Glutamatergic neuron (in vitro differentiated cells): ENCODE data around the gene CLEC18A. TPM values are rescaled to one million over a fixed set of nuclear protein-coding genes. Genes with fewer than 3 reads are reported as not detected.
"Not testable (repeated sequence)": the region's sequence is repeated elsewhere in the genome, so short reads cannot be mapped to it uniquely, and the experiment has no call there.

Experiments
- DNase-seq: peaks from one replicate; pipeline ENCODE4 v3.0.0; 2022
- H3K27ac Mint-ChIP-seq: one replicate; pipeline ENCODE4 v1.8.0; 2020; ENCODE audit warnings: mild to moderate bottlenecking, mixed read lengths, inconsistent platforms; ENCODE audit not compliant: unreplicated experiment
- H3K27me3 Mint-ChIP-seq: one replicate; pipeline ENCODE4 v1.8.0; 2020; ENCODE audit warnings: mild to moderate bottlenecking, moderate library complexity, mixed read lengths, inconsistent platforms; ENCODE audit not compliant: unreplicated experiment
- H3K36me3 Mint-ChIP-seq: one replicate; pipeline ENCODE4 v1.8.0; 2020; ENCODE audit warnings: mild to moderate bottlenecking, mixed read lengths, inconsistent platforms; ENCODE audit not compliant: unreplicated experiment
- H3K4me1 Mint-ChIP-seq: one replicate; pipeline ENCODE4 v1.8.0; 2020; ENCODE audit warnings: mild to moderate bottlenecking, low read depth, mixed read lengths, inconsistent platforms; ENCODE audit not compliant: unreplicated experiment
- H3K4me3 Mint-ChIP-seq: one replicate; pipeline ENCODE4 v1.8.0; 2020; ENCODE audit warnings: mild to moderate bottlenecking, mixed read lengths, inconsistent platforms; ENCODE audit not compliant: unreplicated experiment
- H3K9me3 Mint-ChIP-seq: one replicate; pipeline ENCODE4 v1.8.0; 2020; ENCODE audit warnings: mild to moderate bottlenecking, moderate library complexity, mixed read lengths, inconsistent platforms; ENCODE audit not compliant: unreplicated experiment
- total RNA-seq: library from RNA; stranded (reverse); fragmentation: NEBNext Ultra II Directional; extraction: Animal tissue kit (Norgen Biotek cat#: 25700); gene quantifications from one replicate; pipeline ENCODE4 v1.2.1, GENCODE V29; 2021; ENCODE audit not compliant: unreplicated experiment
- TF ChIP-seq, protein P1 (sequence below): fragments of 200-600 bp; sonication (generic); IDR thresholded peaks from one replicate; pipeline ENCODE4 v1.5.0; 2021; ENCODE audit not compliant: partially characterized antibody, unreplicated experiment

Gene CLEC18A
- total RNA-seq, 1 donor from 2014 or later, result 2.5 TPM

DNA sequence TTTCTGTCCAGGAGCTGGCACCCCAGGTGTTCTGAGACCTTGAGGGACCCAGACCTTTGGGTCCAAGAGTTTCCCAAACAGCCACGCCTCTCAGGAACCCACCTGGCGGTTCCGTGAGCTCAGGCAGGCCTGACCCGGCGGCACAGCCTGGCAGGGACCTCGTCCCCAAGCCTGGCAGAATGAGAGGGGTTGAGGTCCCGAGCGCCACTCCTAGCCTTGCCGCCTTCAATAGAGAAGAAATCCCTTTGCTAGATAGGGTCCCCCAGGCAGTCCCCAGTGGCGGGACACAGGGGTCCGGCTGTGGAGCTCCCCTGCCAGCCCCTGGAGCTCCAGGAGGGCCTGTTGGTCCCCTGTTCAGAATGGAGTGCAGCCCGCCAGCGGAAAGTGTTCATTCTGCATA, 10.5 kb upstream of the CLEC18A start:
- H3K4me3 Mint-ChIP-seq, result no peak overlapping the region
- H3K9me3 Mint-ChIP-seq, result peaks cover 14% of the 10 kb centered on the region
- H3K27ac Mint-ChIP-seq, result no peak overlapping the region
- H3K27me3 Mint-ChIP-seq, result peaks cover 6% of the 10 kb centered on the region
- TF ChIP-seq, protein P1, sequence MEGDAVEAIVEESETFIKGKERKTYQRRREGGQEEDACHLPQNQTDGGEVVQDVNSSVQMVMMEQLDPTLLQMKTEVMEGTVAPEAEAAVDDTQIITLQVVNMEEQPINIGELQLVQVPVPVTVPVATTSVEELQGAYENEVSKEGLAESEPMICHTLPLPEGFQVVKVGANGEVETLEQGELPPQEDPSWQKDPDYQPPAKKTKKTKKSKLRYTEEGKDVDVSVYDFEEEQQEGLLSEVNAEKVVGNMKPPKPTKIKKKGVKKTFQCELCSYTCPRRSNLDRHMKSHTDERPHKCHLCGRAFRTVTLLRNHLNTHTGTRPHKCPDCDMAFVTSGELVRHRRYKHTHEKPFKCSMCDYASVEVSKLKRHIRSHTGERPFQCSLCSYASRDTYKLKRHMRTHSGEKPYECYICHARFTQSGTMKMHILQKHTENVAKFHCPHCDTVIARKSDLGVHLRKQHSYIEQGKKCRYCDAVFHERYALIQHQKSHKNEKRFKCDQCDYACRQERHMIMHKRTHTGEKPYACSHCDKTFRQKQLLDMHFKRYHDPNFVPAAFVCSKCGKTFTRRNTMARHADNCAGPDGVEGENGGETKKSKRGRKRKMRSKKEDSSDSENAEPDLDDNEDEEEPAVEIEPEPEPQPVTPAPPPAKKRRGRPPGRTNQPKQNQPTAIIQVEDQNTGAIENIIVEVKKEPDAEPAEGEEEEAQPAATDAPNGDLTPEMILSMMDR, result no peak
- no peak for DNase-seq
- no peaks in the 10 kb centered on the region for H3K36me3 Mint-ChIP-seq
- H3K4me1 Mint-ChIP-seq, result peaks cover 23% of the 10 kb centered on the region

DNA sequence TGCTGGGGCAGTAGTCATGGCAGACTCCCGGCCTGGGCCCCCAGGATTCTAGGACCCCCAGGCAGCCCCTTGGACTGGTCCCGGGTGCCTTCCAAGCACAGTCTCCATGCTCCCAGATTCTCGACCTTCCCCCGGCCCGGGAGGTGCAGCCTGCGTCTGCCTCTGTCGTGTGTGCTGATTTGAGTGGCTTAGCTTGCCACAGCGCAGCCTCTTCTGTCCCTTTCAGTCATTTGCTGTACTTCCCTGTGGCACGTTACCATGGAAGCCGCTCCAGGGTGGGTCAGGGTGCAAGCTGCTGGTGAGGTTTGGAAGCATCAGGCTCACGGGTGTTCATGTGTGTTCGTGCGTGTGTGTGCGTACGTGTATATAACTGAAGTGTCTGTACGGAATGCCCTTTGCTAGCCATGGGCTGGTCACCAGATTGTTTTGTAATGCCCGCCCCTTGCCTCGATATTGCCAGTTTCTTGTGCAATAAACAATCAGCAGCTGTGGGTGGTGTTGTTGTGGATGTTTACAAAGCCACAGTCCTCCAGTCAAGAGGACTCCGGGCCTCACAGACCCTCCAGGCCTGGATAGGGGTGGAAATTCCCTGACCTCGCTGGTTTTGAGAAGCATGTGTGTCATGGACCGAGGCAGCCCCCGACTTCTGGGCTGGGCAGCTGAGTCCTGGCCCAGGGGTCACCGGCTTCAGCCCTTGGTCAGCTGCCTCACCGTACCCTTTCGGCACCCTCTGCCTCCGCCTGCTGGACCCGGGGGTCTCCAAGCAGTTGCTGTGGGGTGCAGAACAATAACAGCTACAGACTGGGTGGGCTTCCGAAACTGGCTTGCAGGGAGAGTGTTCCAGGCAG, 9.7 kb upstream of the CLEC18A start:
- H3K27me3 Mint-ChIP-seq, result peaks cover 6% of the 10 kb centered on the region
- DNase-seq, result no peak
- H3K4me3 Mint-ChIP-seq, result no peak overlapping the region
- peaks cover 19% of the 10 kb centered on the region for H3K4me1 Mint-ChIP-seq
- TF ChIP-seq, protein P1, result no peak
- no peak overlapping the region for H3K27ac Mint-ChIP-seq
- H3K36me3 Mint-ChIP-seq, result no peaks in the 10 kb centered on the region
- peaks cover 14% of the 10 kb centered on the region for H3K9me3 Mint-ChIP-seq

DNA sequence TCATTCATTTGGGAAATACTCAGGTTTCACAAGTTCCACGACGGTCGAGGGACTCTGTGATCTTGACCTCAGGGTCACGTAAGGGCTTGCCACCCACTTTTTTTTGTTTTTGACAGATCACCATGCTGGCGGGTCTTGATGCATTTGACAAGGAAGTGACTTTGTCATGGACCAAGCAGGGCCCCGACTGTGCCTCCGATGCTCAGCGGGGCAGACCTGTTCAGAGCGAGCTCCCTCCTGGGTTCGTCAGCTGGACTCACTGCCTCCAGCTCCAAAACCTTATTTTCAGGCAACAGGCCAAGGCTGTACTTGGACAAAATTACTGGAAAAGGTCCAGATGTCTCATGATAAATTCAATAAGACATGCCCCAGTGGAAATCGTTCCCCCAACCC, 9.0 kb upstream of the CLEC18A start:
- H3K4me3 Mint-ChIP-seq, result no peak overlapping the region
- TF ChIP-seq, protein P1, result no peak
- peaks cover 6% of the 10 kb centered on the region for H3K27me3 Mint-ChIP-seq
- no peak for DNase-seq
- peaks cover 15% of the 10 kb centered on the region for H3K4me1 Mint-ChIP-seq
- peaks cover 14% of the 10 kb centered on the region for H3K9me3 Mint-ChIP-seq
- no peak overlapping the region for H3K27ac Mint-ChIP-seq
- H3K36me3 Mint-ChIP-seq, result no peaks in the 10 kb centered on the region

DNA sequence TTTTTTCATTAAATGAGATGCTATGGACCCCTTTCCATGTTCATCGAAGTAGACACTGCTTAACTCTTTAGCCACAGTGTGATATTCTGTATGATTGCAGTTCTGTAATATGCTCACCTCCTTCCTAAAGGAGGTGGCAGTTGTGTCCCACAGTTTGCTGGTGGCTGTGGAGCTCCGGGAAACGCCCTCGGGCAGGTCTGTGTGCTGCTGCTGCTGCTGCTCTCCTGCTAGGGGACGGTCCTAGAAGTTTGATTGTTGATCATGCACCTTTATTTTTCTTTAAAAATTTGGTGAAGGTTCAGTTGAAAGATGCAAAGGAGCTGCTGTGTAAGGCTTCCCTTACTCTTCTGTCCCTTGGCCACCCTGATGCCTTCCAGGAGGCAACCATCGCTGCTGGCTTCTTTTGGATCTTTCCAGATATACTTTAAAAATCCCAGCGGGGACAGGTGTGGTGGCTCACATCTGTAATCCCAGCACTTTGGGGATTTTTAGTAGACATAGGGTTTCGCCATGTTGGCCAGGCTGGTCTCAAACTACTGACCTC, 8.4 kb upstream of the CLEC18A start:
- H3K27ac Mint-ChIP-seq, result no peak overlapping the region
- no peaks in the 10 kb centered on the region for H3K36me3 Mint-ChIP-seq
- DNase-seq, result no peak
- TF ChIP-seq, protein P1, result no peak
- H3K4me1 Mint-ChIP-seq, result peaks cover 8% of the 10 kb centered on the region
- peaks cover 8% of the 10 kb centered on the region for H3K9me3 Mint-ChIP-seq
- H3K4me3 Mint-ChIP-seq, result no peak overlapping the region
- peaks cover 1% of the 10 kb centered on the region for H3K27me3 Mint-ChIP-seq

DNA sequence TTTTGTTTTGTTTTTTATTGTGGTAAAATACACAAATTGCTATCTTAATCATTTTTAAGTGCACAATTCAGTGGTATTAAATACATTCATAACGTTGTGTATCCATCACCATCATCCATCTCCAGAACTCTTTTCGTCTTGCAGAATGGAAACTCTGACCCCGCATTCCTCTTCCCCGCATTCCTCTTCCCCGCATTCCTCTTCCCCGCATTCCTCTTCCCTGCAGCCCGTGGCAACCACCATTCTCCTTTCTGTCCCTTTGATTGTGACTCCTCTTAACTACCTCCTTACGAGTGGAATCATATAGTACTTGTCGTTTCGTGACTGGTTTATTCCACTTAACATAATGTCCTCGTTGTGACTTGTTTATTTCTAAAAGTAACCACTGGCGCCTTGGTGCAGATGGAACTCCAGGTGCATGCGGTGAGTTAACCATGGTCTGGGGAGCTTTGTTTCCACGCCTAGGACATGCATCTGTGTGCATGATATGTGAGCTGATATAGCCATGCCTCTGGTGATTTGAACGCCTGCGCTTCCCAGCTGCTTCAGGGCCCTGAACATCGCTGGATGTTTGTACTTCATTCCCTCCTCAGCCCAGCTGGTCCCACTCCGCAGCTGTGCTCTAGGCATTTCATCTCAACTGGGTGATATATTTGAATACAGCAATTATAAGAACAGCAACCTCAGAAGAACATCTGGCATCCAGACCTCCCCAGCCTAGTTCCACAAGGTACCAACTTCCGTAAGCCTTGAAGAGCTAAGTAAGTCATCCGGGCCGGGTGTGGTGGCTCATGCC, 7.7 kb upstream of the CLEC18A start:
- not testable (repeated sequence) for H3K36me3 Mint-ChIP-seq, H3K27me3 Mint-ChIP-seq, H3K4me1 Mint-ChIP-seq, DNase-seq, H3K4me3 Mint-ChIP-seq, H3K9me3 Mint-ChIP-seq
- H3K27ac Mint-ChIP-seq, result peak overlapping the region; percentile 3

DNA sequence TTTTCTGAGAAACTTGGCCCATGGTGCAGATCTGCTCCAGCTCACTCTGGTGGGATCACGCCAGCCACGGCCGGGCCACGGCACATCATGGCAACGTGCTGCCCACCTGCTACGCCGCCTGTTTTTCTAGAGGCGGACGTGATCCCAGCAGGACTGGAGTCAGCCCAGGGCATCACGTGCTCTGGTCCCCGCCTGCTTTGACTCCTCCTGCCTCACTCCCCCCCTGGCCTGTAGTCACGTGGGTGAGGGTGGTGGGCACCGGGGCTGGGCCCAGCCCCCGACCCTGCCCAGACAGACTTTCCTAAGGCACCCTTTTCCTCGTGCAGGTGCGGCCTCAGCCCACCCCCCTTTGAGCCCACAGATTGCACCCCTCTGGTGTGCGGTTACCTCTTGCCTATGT, 723 bp upstream of the CLEC18A start:
- not testable (repeated sequence) for H3K9me3 Mint-ChIP-seq, DNase-seq, H3K4me1 Mint-ChIP-seq, H3K27me3 Mint-ChIP-seq, H3K4me3 Mint-ChIP-seq, H3K27ac Mint-ChIP-seq, H3K36me3 Mint-ChIP-seq

DNA sequence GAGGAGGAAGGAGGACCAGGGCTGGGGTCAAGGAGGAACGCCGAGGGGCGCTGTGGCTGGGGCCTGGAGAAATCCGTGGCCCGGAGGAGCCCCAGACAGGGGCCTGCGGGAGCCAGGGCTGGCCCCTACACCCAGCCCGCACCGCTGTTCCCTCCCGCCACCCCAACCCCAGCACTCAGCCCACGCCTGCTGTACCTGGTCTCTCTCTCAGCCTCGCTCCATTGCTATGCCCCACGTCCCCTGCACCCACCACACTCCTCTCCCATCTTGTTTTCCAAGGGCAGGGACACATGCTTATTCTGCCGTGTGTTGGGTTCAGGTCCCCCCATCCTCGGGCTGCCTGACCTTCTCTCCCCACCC, 518 bp downstream of the CLEC18A start:
- not testable (repeated sequence) for H3K27ac Mint-ChIP-seq, H3K36me3 Mint-ChIP-seq, DNase-seq, H3K4me3 Mint-ChIP-seq, H3K27me3 Mint-ChIP-seq, H3K9me3 Mint-ChIP-seq, H3K4me1 Mint-ChIP-seq

DNA sequence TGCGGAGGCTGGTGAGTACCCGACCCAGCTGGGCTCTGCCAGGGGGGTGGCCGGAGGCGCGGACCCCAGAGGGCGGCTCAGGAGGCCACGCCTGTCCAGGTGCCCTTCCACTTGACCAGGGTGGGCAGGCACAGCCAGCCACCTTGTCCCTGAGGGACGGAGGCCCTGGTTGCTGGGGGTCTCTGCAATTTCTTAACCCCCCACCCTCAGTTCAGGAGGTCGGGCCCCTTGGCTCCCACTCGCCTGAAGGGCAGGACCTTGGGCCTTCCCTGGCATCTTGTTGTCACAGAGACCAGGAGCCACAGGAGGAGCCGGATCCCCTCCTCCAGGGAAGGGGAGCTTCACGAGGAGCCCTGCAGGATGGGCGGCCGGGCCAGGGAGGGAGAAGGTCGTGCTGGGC, 982 bp downstream of the CLEC18A start:
- not testable (repeated sequence) for H3K27me3 Mint-ChIP-seq, H3K27ac Mint-ChIP-seq, DNase-seq, H3K9me3 Mint-ChIP-seq, H3K36me3 Mint-ChIP-seq, H3K4me1 Mint-ChIP-seq, H3K4me3 Mint-ChIP-seq
